Skeletal muscle cell (primary cell): ENCODE measurements around the gene PATJ.
A peak's percentile ranks its signal among the peaks of the same experiment; 100 is the strongest.

Experiments used
- DNase-seq: peaks from one replicate; pipeline ENCODE4 v3.0.0-alpha.2; 2010; ENCODE audit warnings: low read depth
- H3K4me3 ChIP-seq: 2 replicates; pipeline ENCODE4 v1.5.1; 2011; ENCODE audit warnings: low read depth, mild to moderate bottlenecking, control low read depth, low read length, moderate library complexity

Gene PATJ

GRCh38 chr1:61967750-61968149 lies 225.5 kb downstream of the PATJ start:
- no peak overlapping the region for H3K4me3 ChIP-seq
- DNase-seq: no peak

- no peak overlapping the region for H3K4me3 ChIP-seq
- DNase-seq: no peak
These were observed 226.6 kb downstream of the PATJ start for GRCh38 chr1:61968869-61969268.

GRCh38 chr1:61973100-61973837 lies 231.0 kb downstream of the PATJ start:
- no peak overlapping the region for H3K4me3 ChIP-seq
- no peak for DNase-seq

DNA sequence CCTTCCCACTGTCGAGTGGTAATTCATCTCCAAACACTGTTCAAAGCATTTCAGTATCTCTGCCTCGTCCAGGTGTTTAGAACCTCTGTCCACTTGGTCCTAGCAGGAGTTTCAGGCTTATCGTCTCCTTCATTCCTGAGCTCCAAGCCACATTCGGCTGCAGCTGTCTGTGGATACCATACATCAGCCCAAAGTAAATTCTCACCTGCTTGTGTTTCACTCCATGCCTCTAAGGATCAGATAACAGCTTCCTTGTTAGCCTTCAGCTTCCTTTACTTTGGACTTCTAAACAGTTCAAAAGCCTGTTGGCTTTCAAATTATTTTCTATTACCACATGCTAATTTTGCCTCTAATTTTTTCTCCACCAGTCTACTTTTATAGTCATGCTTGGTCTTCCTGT lies 233.4 kb downstream of the PATJ start:
- DNase-seq: no peak
- no peak overlapping the region for H3K4me3 ChIP-seq

DNA sequence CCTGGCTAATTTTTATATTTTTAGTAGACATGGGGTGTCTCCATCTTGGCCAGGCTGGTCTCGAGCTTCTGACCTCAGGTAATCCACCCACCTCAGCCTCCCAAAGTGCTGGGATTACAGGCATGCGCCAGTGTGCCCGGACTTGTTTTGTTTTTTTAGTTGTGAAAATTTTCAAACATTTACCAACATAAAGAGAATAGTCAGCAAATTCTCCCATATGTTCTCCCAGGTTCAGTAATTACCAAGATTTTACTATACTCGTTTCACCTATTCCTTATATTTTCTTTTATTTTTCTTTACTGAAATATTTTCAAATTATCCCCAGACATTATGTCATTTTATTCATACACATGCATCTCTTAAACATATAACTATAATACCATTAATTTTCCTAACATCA lies 234.3 kb downstream of the PATJ start:
- DNase-seq: no peak
- no peak overlapping the region for H3K4me3 ChIP-seq

- no peak for DNase-seq
- H3K4me3 ChIP-seq: no peak overlapping the region
These were observed 236.5 kb downstream of the PATJ start for GRCh38 chr1:61978796-61979195.

DNA sequence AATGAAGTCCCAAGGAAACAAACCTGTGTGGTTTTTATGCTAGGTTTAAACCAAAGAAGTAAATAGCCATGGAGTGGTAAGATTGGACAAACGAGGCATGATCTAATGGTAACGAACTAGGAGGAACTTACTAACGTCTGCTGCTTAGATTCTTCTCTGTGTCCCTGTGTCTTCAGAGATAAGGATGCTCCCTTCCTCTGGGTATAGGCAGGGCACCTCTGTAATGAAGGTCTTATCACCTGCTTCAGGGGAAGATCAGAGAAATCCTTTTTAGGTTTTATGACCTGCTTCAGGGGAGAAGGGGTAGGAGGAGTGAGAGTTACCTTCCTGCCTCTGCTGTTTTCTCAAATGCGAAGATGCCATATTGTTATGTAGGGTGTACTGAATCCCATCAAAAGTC lies 237.4 kb downstream of the PATJ start:
- no peak for DNase-seq

GRCh38 chr1:61980561-61980960 lies 238.3 kb downstream of the PATJ start:
- peak; percentile 13 for DNase-seq
- no peak overlapping the region for H3K4me3 ChIP-seq

More for the DNA sequence above, 237.4 kb downstream of the PATJ start:
- no peak overlapping the region for H3K4me3 ChIP-seq

- H3K4me3 ChIP-seq: no peak overlapping the region
- DNase-seq: no peak
These were observed 239.8 kb downstream of the PATJ start for GRCh38 chr1:61981870-61982660.

DNA sequence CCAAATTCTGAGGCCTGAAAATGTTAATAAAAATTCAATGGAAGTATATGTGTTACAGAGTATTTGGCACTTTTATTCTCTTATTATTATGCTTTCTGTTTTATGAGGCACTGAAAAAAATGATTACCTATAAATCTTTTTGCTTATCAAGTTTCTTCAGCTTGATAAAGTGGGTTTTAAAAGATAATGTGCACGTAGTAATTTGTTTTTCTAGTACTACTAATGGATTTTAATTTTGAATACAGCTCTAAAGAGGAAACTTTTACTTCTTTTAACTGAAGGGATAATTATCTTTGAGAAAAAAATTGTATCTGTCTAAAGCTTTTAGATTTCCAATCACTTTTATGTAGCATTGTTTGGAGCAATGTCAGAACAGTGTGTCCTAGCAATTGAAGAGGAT lies 241.0 kb downstream of the PATJ start:
- DNase-seq: no peak
- no peak overlapping the region for H3K4me3 ChIP-seq

DNA sequence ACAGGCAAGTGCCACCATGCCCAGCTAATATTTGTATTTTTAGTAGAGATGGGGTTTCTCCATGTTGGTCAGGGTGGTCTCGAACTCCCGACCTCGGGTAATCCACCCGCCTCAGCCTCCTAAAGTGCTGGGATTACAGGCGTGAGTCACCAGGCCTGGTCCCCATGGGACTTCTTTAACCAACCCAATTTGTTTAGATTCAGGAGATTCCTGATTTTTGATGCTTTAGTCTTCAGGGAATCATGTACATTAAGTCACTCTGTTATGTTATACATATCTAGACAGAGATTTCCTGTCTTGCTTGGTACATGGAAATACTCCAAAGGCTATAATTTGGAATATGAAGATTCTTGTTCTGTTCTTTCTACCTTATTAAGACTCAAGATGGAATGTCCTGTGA lies 250.0 kb downstream of the PATJ start:
- no peak for DNase-seq
- no peak overlapping the region for H3K4me3 ChIP-seq

- no peak overlapping the region for H3K4me3 ChIP-seq
- DNase-seq: peak; percentile 15
These were observed 251.2 kb downstream of the PATJ start for GRCh38 chr1:61993331-61993961.

- H3K4me3 ChIP-seq: no peak overlapping the region
- DNase-seq: no peak
These were observed 253.4 kb downstream of the PATJ start for GRCh38 chr1:61995641-61996040.

- H3K4me3 ChIP-seq: no peak overlapping the region
- no peak for DNase-seq
These were observed 254.8 kb downstream of the PATJ start for GRCh38 chr1:61997123-61997522.

DNA sequence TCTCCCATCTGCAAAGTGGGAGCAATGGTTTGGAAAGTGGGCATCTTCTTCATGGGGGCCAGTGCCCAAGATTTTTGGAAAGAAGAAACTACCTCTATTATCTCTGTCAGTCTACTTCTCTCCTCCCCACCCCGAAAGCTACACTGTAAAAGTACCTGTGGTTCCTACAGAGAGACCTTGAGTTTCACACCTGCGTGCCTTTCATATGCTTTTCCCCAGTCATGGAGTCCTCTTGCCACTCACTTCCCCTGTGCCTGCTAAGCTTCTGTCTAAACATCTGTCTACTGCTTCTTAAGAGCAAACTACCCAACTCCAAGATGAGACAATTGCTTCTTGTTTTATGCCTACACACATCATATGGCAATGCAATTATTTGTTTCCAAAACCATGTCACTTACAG lies 261.5 kb downstream of the PATJ start:
- no peak overlapping the region for H3K4me3 ChIP-seq
- DNase-seq: no peak

DNA sequence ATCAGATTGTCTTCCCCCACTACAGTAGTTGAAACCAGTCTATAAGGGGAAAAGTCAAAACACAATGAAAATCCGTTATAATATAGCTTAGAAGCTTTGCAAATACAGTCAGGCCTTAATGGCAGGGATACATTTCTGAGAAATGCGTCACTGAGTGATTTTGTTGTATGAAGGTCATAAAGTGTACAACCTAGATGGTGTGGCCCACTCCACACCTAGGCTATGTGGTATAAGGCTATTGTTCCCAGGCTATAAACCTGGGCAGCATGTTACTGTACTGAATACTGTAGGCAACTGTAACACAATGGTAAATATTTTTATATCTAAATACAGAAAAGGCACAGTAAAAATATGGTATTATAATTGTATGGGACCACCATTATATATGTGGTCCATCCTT lies 264.4 kb downstream of the PATJ start:
- H3K4me3 ChIP-seq: no peak overlapping the region
- no peak for DNase-seq

- H3K4me3 ChIP-seq: no peak overlapping the region
- DNase-seq: no peak
These were observed 268.7 kb downstream of the PATJ start for GRCh38 chr1:62011006-62011405.

DNA sequence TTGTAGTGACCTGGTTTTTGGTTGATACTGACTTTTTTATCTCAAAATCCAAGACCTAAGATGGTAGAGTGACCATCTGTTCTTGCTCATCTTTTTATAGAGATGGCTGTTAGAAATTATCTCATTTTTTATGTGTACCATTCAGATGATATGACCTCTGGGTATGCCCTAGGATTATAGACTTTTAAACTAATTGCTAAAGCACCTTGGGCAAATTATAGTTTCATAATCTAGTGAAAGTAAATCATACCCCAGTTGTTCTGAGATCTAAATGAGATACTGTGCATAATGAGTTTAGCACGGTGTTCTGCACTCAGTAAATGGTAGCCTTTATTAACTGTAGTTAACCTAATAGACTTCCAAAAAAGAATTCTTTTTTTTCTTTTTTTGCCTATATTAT lies 269.8 kb downstream of the PATJ start:
- no peak for DNase-seq
- H3K4me3 ChIP-seq: no peak overlapping the region

- no peak for DNase-seq
- no peak overlapping the region for H3K4me3 ChIP-seq
These were observed 270.6 kb downstream of the PATJ start for GRCh38 chr1:62012836-62013235.

DNA sequence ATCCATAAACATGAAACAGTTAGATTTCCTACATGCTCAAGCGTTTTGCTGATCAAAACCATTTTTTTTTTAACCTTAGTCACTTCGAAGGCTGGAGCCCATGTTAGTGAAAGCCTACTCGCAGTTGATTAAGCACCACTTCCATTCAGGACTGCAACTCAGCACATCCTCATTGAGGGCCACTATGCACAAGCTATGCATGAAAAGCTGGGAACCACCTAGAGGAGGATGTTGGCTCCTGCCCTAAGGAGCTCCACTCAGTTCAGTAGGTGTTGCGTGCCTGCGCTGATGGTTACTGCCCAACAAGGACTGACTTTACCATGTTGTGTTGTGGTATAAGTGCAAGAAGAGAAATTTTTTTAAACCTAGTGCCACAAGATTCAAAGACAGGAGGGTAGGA lies 271.0 kb downstream of the PATJ start:
- no peak for DNase-seq
- no peak overlapping the region for H3K4me3 ChIP-seq
